Keratinocyte (primary cell): ENCODE results near the gene IL15.

Source experiments
- EZH2 ChIP-seq: IDR thresholded peaks from one replicate; pipeline ENCODE4 v1.6.1; 2012; ENCODE audit warnings: inconsistent platforms, mild to moderate bottlenecking, low read length, moderate library complexity
- TF ChIP-seq, protein P1 (sequence below), 3 experiments: IDR thresholded peaks in 1 of 3; conservative IDR thresholded peaks in 1 of 3; optimal IDR thresholded peaks in 1 of 3; 2 replicates in 2 of 3; 3 replicates in 1 of 3; pipeline versions ENCODE3 to v1.5.1; 2011; ENCODE audit warnings: low read length in 3 of 3, mild to moderate bottlenecking in 3 of 3, moderate library complexity in 2 of 3, control low read depth in 1 of 3, inconsistent platforms in 1 of 3; ENCODE audit not compliant: insufficient read depth in 2 of 3; ENCODE audit errors: extremely low read depth in 1 of 3

DNA sequence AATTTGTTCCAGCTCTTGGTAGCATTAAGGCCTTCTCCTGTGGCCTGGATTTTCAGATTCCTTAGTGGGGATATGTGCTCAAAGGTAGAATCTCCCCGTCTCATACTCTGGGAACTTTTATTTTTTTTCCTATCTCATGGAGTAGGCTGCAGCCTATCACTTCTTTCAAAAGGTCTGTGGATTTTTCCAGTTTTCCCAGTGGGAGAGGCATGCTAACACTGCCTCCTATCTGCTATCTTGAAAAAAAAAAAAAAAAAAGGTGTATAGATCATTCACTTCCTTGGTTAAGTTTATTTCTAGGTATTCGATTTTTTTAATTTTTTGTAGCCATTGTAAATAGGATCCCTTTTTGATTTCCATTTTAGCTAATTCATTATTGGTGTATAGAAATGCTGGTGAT is 67.1 kb downstream of the IL15 start:
- TF ChIP-seq, protein P1, sequence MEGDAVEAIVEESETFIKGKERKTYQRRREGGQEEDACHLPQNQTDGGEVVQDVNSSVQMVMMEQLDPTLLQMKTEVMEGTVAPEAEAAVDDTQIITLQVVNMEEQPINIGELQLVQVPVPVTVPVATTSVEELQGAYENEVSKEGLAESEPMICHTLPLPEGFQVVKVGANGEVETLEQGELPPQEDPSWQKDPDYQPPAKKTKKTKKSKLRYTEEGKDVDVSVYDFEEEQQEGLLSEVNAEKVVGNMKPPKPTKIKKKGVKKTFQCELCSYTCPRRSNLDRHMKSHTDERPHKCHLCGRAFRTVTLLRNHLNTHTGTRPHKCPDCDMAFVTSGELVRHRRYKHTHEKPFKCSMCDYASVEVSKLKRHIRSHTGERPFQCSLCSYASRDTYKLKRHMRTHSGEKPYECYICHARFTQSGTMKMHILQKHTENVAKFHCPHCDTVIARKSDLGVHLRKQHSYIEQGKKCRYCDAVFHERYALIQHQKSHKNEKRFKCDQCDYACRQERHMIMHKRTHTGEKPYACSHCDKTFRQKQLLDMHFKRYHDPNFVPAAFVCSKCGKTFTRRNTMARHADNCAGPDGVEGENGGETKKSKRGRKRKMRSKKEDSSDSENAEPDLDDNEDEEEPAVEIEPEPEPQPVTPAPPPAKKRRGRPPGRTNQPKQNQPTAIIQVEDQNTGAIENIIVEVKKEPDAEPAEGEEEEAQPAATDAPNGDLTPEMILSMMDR (optimal IDR thresholded peaks at IDR 0.05 in 1 of 3, IDR thresholded peaks at IDR 0.05 in 1 of 3, conservative IDR thresholded peaks at IDR 0.05 in 1 of 3; ENCODE audit: extremely low read depth in 1 of 3, insufficient read depth in 2 of 3, low read length in 3 of 3): peak in 1 of 3 experiments; percentile 10
- no peak for TF ChIP-seq EZH2
